HG03342 (cell line): ENCODE measurements around the gene AKAP9.
"Not testable (repeated sequence)": the region's sequence is repeated elsewhere in the genome, so short reads cannot be mapped to it uniquely, and the experiment has no call there.

Experiments
- ATAC-seq: cut with Tn5 transposase; IDR thresholded peaks from one replicate; pipeline ENCODE4 v1.9.1; 2021; ENCODE audit warnings: mild to moderate bottlenecking, moderate library complexity; ENCODE audit not compliant: unreplicated experiment

Gene AKAP9

GRCh38 chr7:91945476-91945875 lies 4.8 kb downstream of the AKAP9 start:
- ATAC-seq, result no peak

- no peak for ATAC-seq
Measured at GRCh38 chr7:91946549-91946948, 5.9 kb downstream of the AKAP9 start.

DNA sequence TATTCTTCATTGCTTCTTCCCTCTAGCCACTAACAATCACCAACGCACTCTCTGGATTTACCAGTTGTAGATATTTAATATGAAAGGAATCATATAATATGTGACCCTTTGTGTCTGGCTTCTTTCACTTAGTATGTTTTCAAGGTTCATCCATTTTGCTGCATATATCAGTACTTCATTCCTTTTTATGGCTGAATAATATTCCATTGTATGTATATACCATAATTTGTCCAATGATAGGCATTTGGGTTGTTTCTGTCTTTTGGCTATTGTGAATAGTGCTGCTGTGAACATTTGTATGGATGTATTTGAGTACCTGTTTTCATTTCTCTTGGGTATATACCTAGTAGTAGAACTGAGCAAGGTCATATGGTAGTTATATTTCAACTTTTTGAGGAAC lies 7.3 kb downstream of the AKAP9 start:
- no peak for ATAC-seq

GRCh38 chr7:91949221-91950009 lies 8.8 kb downstream of the AKAP9 start:
- peak; percentile 55 for ATAC-seq

DNA sequence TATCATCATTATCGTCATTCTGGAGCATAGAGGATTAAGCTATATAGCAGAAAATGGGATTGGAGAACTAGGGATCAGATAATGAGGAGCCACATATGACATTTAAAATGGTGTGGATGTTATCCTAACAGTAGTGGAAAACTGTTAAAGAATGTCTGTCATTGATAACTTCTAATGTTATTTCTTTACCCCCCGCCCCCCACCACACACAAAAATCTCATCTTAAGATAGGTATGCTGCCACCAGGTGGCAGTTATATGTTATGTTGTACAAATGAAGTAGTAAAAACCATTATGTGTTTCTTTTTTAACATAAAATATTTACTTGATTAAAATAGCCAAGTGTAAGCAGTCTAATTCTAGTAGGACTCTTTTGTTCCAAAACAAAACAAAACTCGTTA lies 13.0 kb downstream of the AKAP9 start:
- ATAC-seq, result no peak

- not testable (repeated sequence) for ATAC-seq
Measured at GRCh38 chr7:91956464-91956863, 15.8 kb downstream of the AKAP9 start.

- ATAC-seq, result no peak
Measured at GRCh38 chr7:91957232-91957631, 16.6 kb downstream of the AKAP9 start.

GRCh38 chr7:91957823-91958222 lies 17.2 kb downstream of the AKAP9 start:
- no peak for ATAC-seq

DNA sequence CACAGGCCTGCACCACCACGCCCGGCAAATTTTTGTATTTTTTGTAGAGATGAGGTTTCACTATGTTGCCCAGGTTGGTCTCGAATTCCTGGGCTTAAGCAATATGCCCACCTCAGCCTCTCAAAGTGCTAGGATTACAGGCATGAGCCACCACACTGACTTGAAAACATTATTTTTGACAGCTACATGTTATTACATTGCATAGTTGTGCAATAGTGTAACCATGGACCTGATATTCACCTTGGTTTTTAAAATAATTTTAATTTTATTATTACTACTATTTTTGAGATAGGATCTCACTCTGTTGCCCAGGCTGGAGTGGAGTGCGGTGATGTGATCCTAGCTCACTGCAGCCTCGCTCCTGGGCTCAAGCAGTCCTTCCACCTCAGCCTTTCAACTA lies 18.4 kb downstream of the AKAP9 start:
- no peak for ATAC-seq

GRCh38 chr7:91961816-91962215 lies 21.2 kb downstream of the AKAP9 start:
- ATAC-seq, result no peak

DNA sequence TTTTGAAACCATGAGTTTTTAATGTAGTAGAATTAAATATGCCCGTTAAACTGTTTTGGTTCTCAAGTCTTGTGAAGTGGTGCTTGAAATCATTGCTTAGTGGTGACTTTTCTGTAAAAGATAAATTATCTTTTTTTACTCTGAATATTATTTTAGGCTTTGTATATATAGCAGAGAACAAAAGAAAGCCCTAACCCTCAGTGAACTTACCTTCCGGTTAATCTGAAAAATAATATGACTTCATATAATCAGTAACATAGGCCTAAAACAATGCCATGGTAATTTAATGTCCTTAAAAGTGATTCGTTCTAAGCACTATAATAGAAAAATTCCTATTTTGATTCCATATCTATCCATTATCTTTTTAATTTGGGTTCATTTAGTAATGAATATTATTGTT lies 21.8 kb downstream of the AKAP9 start:
- no peak for ATAC-seq

DNA sequence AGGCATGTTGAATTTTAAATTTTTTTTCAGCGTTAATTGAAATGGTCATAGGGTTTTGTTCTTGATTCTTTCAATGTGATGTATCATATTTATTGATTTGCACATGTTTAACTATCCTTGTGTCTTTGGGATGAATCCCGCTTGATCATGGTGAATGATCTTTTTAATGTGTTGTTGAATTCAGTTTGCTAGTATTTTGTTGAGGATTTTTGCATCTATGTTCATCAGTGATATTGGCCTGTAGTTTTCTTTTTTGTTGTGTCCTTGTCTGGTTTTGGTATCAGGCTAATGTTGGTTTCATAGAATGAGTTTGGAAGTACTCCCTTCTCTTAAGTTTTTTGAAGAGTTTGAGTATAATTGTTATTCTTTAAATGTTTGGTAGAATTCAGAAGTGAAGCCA lies 26.9 kb downstream of the AKAP9 start:
- not testable (repeated sequence) for ATAC-seq

DNA sequence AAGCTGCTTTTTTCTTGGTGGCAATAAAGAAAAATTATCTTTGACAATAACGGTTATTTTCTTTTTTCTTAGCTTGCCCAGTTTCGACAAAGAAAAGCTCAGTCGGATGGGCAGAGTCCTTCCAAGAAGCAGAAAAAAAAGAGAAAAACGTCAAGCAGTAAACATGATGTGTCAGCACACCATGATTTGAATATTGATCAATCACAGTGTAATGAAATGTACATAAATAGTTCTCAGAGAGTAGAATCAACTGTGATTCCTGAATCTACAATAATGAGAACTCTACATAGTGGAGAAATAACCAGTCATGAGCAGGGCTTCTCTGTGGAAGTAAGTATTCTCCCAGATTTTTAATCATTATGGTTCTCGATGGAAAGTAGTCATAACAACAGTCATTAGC lies 33.0 kb downstream of the AKAP9 start:
- no peak for ATAC-seq

DNA sequence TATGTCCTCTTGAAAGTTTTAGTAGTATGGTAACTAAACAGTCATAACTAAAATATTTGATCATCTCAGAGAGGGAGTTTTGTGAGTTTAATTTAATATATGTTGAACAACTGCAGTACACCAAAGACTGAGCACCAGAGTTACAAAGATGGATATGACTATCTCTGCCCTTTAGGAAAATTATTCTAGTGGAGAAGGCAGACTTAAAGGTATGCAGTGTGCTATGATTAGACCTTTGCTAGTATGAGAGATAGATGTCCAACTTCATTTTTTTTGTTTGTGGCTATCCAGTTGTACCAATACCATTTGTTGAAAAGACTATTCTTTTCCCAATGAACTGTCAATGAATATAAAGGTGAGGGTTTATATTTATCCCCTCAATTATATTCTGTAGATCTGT lies 33.4 kb downstream of the AKAP9 start:
- ATAC-seq, result no peak

- no peak for ATAC-seq
Measured at GRCh38 chr7:91976743-91977142, 36.1 kb downstream of the AKAP9 start.

- no peak for ATAC-seq
Measured at GRCh38 chr7:91979590-91979989, 38.9 kb downstream of the AKAP9 start.

DNA sequence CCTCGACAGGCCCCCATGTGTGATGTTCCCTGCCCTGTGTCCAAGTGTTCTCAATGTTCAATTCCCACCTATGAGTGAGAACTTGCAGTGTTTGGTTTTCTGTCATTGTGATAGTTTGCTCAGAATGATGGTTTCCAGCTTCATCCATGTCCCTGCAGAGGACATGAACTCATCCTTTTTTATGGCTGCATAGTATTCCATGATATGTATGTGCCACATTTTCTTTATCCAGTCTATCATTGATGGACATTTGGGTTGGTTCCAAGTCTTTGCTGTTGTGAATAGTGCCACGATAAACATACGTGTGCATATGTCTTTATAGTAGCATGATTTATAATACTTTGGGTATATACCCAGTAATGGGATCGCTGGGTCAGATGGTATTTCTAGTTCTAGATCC lies 41.7 kb downstream of the AKAP9 start:
- ATAC-seq, result not testable (repeated sequence)

GRCh38 chr7:91988213-91988612 lies 47.6 kb downstream of the AKAP9 start:
- ATAC-seq, result no peak

- no peak for ATAC-seq
Measured at GRCh38 chr7:91993976-91994375, 53.3 kb downstream of the AKAP9 start.

DNA sequence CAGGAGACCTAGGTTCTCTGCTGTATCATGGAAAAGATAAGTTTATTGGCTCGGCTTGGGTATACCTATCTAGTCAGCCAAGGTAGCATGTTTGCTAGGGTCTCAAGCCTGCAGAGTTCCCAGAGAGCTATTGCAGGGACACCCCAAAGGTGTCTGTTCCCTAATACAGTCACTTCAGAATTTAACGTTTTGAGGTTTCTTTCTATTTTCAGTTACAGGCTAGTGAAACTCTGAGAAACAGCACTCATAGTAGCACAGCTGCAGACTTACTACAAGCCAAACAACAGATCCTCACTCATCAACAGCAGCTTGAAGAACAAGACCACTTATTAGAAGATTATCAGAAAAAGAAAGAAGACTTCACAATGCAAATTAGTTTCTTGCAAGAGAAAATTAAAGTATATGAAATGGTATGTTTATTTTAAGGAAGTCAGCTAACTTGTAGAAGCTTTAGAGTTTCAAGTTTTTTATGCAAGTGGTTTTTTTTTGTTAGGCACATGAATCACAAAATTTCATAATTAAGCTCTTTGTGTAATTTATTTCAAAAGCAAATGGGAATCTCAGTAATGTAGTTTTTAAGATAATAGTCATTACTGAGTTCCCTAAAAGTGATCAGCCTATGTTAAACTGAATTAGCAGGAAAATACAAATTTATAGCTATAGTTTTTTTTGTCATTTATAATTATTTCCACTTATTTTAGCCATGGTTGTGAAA lies 54.9 kb downstream of the AKAP9 start:
- peak; percentile 94 for ATAC-seq

GRCh38 chr7:91999631-92000565 lies 59.2 kb downstream of the AKAP9 start:
- no peak for ATAC-seq
